Ascending aorta (tissue), 2 donors: ENCODE results near the gene TP53I11. TPM values are rescaled to one million over a fixed set of nuclear protein-coding genes. Genes with fewer than 3 reads are reported as not detected.

ENCODE experiments used
- DNase-seq, 2 donors: peaks; one replicate each; pipeline ENCODE4 v3.0.0-alpha.2; 2019; ENCODE audit warnings: low spot score in 2 of 2
- H3K27ac ChIP-seq, 2 donors: fragments of 200-600 bp; sonication (generic); one replicate each; pipeline ENCODE4 v1.5.1; 2016 to 2017; ENCODE audit warnings: mild to moderate bottlenecking in 1 of 2
- H3K27me3 ChIP-seq: fragments of 200-600 bp; sonication (generic); one replicate; pipeline ENCODE4 v1.5.1; 2017
- H3K36me3 ChIP-seq, 2 donors: fragments of 200-600 bp; sonication (generic); one replicate each; pipeline ENCODE4 v1.5.1; 2016
- H3K4me1 ChIP-seq, 2 donors: fragments of 200-600 bp; sonication (generic); one replicate each; pipeline ENCODE4 v1.5.1; 2016 to 2017; ENCODE audit warnings: mild to moderate bottlenecking in 1 of 2
- H3K4me3 ChIP-seq, 2 donors: fragments of 200-600 bp; sonication (generic); one replicate each; pipeline ENCODE4 v1.5.1; 2016 to 2017; ENCODE audit warnings: mild to moderate bottlenecking in 1 of 2
- H3K9me3 ChIP-seq, 2 donors: fragments of 200-600 bp; sonication (generic); one replicate each; pipeline ENCODE4 v1.5.1; 2016
- intact Hi-C: fragments of 100-400 bp; cut with DNase I; formaldehyde crosslinking; loops from one replicate; pipeline ENCODE4 v1.15.1; 2023
- total RNA-seq: library from RNA; depleted of rRNA; stranded (reverse); fragments of >200 nt; gene quantifications from one replicate; pipeline ENCODE4 v1.1.0, GENCODE V29; 2016
- TF ChIP-seq, protein P1 (sequence below), 3 experiments: fragments of 200-600 bp in 2 of 3; fragments of 450-650 bp in 1 of 3; sonication (generic) in 2 of 3; IDR thresholded peaks; one replicate each; pipeline ENCODE4 v1.5.1; 2016 to 2019; ENCODE audit warnings: antibody characterized with exemption in 3 of 3, mild to moderate bottlenecking in 1 of 3, moderate library complexity in 1 of 3

The TP53I11 gene
- total RNA-seq, 1 donor from 2014 or later, result 266 TPM

DNA sequence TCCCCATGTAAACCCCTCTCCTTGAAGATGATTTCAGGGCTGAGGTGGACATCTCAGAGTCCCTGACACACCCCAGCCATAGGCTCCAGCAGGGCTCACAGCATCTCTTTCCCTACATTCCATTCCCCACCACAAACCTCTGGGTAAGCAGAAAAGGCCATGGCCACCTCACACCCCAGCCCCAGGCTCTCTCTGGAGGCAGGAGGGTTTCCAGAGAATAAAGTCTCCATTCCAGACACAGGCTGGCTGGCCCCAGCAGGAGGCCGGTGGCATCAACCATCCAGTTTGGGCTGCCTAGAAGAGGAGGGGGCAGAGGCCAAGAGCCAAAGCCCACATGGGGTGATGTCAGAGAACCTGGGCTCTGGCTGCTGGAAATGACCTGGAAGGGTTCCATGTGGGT is 61.4 kb downstream of the TP53I11 start:
- H3K36me3 ChIP-seq, result no peaks in the 10 kb centered on the region
- no peak for DNase-seq
- H3K27me3 ChIP-seq, result no peaks in the 10 kb centered on the region
- no peak overlapping the region for H3K4me3 ChIP-seq
- H3K27ac ChIP-seq, result no peak overlapping the region
- TF ChIP-seq, protein P1, sequence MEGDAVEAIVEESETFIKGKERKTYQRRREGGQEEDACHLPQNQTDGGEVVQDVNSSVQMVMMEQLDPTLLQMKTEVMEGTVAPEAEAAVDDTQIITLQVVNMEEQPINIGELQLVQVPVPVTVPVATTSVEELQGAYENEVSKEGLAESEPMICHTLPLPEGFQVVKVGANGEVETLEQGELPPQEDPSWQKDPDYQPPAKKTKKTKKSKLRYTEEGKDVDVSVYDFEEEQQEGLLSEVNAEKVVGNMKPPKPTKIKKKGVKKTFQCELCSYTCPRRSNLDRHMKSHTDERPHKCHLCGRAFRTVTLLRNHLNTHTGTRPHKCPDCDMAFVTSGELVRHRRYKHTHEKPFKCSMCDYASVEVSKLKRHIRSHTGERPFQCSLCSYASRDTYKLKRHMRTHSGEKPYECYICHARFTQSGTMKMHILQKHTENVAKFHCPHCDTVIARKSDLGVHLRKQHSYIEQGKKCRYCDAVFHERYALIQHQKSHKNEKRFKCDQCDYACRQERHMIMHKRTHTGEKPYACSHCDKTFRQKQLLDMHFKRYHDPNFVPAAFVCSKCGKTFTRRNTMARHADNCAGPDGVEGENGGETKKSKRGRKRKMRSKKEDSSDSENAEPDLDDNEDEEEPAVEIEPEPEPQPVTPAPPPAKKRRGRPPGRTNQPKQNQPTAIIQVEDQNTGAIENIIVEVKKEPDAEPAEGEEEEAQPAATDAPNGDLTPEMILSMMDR (IDR thresholded peaks at IDR 0.05), result no peak
- H3K9me3 ChIP-seq, result no peaks in the 10 kb centered on the region
- H3K4me1 ChIP-seq, result no peaks in the 10 kb centered on the region
- intact Hi-C loops, result no loop called here

DNA sequence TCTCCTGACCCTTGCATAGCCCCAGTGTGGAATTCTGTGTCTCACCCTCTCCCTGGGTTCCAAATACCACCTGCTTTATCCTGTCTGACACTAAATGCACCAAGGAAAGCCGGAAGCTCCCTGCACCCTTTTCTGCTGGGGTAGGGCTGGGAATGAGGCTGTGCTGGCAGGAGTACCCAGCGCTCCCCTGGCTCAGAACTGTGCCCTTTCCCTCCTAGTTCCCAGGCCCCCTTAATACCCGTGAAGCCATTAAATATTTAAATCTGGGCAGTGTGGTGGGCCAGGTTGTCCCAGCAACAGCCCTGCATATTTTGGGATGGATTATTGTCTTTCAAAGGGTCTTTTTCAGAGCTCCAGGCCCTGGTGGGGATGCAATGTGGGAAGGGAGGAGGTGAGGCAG is 63.0 kb downstream of the TP53I11 start:
- TF ChIP-seq, protein P1 (IDR thresholded peaks at IDR 0.05), result no peak
- no peak for DNase-seq
- Histone ChIP-seq H3K27ac (no peak overlapping the region), H3K9me3 (no peaks in the 10 kb centered on the region), H3K27me3 (no peaks in the 10 kb centered on the region), H3K4me1 (no peaks in the 10 kb centered on the region), H3K4me3 (no peak overlapping the region), H3K36me3 (no peaks in the 10 kb centered on the region)
- intact Hi-C loops, result no loop called here

DNA sequence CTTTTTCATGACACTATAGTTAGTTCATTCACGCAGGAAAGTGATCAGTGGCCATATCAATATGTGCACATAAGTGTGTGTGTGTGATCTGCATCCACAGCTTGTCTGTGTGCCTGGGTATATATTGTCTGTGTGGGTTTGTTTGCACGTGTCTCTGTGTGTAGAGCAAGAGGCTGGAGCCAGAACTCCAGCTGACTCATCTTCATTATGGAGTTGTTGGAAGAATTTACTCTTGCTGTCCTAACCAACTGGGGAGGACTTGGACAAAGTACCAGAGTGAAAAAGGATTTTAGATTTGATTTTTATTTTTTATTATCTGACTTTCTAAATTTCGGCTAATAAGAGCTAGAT is 63.9 kb downstream of the TP53I11 start:
- no peak overlapping the region for H3K4me3 ChIP-seq
- TF ChIP-seq, protein P1 (IDR thresholded peaks at IDR 0.05), result no peak
- H3K9me3 ChIP-seq, result no peaks in the 10 kb centered on the region
- no peaks in the 10 kb centered on the region for H3K27me3 ChIP-seq
- no peaks in the 10 kb centered on the region for H3K4me1 ChIP-seq
- no peaks in the 10 kb centered on the region for H3K36me3 ChIP-seq
- no peak for DNase-seq
- no peak overlapping the region for H3K27ac ChIP-seq
- intact Hi-C loops, result no loop called here

DNA sequence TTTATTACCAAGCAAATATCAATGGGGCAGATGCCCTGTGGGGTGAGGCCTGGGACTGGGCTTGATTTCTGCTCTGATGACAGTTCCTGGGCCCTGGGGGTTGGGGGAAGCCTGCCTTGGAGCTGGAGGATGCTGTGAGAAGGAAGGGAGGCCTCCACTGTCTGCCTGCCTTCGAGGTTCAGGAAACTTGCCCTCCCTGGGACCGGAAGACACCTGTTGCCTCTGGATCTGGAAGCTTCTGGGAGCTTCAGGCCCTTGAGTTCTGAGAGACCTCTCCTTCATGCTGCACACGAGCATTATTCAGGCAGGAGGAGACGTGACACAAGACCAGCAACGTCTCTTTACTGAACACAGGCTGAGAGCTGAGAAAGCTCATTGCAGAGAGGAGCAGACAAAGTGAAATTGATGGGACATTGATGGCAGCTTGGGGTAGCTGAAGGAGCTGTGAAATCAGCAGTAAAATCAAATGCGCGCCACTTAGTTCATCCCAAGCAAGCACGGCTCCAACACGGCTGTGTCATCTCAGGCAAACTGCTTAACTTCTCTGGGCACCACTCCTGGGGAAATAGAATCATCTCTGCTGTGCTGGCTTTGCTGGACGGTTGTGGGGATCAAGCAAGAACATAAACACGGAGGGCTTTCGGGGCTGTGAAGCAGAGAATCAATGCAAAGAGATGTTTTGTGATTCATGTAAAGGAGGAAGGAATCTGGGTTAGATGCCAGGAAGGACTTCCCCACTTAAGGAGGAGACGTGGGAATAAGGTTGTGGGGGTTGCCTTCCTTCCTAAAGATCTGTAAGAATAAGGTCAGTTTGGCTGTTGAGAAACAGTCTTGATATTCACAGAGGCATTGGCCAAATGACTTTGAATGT is 64.5 kb downstream of the TP53I11 start:
- Histone ChIP-seq H3K27ac (no peak overlapping the region), H3K4me1 (no peaks in the 10 kb centered on the region), H3K9me3 (no peaks in the 10 kb centered on the region), H3K27me3 (no peaks in the 10 kb centered on the region), H3K4me3 (no peak overlapping the region), H3K36me3 (no peaks in the 10 kb centered on the region)
- no peak for DNase-seq
- TF ChIP-seq, protein P1 (IDR thresholded peaks at IDR 0.05), result no peak
- intact Hi-C loops, result no loop called here

DNA sequence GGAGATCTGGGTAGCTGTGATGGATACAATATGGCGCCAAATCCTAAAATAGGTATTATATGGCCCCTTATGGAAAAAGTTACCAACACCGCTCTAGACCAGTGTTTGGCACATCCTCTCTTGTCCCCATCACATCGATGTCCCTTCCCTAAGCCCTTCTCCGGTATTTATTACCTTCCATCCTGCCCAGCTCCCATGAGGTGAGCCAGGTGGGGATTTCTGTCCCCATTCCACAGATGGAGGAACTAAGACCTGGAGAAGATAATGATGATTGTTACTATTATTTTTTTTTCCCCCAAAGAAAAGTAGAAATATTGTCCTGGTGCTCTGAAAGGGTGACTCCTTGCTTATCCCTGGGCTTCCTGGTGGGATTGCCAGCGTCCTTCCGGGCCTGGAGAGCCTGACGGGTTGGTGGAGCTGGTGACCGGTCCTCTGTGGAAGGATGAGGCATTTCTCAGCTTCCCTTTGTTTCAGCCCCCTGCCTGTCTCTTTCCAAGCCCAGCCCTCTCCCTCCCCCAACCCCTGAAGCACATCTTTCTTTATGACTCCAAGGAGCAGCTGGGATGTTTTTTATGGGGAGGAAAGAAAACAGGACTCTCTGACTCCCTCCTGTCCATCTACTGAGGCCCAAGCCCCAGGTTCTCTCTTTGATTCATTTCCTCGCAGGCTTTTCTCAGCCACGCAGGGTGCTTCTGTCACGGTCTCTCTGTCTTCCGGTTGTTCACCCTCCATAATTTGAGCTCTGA is 65.4 kb downstream of the TP53I11 start:
- TF ChIP-seq, protein P1 (IDR thresholded peaks at IDR 0.05), result no peak
- Histone ChIP-seq H3K36me3 (no peaks in the 10 kb centered on the region), H3K4me3 (no peak overlapping the region), H3K27me3 (no peaks in the 10 kb centered on the region), H3K27ac (no peak overlapping the region), H3K9me3 (no peaks in the 10 kb centered on the region), H3K4me1 (no peaks in the 10 kb centered on the region)
- no peak for DNase-seq
- intact Hi-C loops, result no loop called here
